Caco-2 (cell line): ENCODE data around the gene PLCB4. TPM values are rescaled to one million over a fixed set of nuclear protein-coding genes. Genes with fewer than 3 reads are reported as not detected.

ENCODE experiments used
- BruUV-seq: library from RNA; stranded (reverse); fragments of 400-500 nt; replicated peaks from 2 replicates; lab custom pipeline; 2021; lab: Mats Ljungman, UMichigan
- CTCF ChIA-PET: fragments of 300-600 bp; sonication (Branson Sonifier 250); formaldehyde crosslinking; loops from one replicate; lab custom pipeline; 2022; ENCODE audit warnings: antibody characterized with exemption; lab: Charles Lee
- POLR2A ChIA-PET: fragments of 300-600 bp; sonication (Branson Sonifier 250); formaldehyde crosslinking; loops from one replicate; lab custom pipeline; 2022; ENCODE audit warnings: antibody characterized with exemption; lab: Charles Lee
- DNase-seq, 2 experiments: peaks; one replicate each; pipeline versions ENCODE4 v3.0.0 to v3.0.0-alpha.2; 2020 to 2022
- H3K27me3 ChIP-seq: replicated peaks from 2 replicates; pipeline ENCODE4 v1.6.0; 2011; ENCODE audit warnings: low read length; ENCODE audit not compliant: control insufficient read depth, insufficient read depth
- H3K36me3 ChIP-seq: 2 replicates; pipeline ENCODE4 v1.5.1; 2011; ENCODE audit warnings: low read length; ENCODE audit not compliant: control insufficient read depth, insufficient read depth
- H3K4me1 ChIP-seq: fragments of 250-450 bp; sonication (Bioruptor Pico); 2 replicates; pipeline ENCODE4 v1.5.1; 2020; ENCODE audit warnings: mild to moderate bottlenecking
- H3K4me3 ChIP-seq: 2 replicates; pipeline ENCODE4 v1.5.1; 2011; ENCODE audit warnings: low read depth, mild to moderate bottlenecking, control low read depth, low read length
- H3K9me3 ChIP-seq: fragments of 250-450 bp; sonication (Bioruptor Pico); 2 replicates; pipeline ENCODE4 v1.5.1; 2020; ENCODE audit warnings: mild to moderate bottlenecking, moderate library complexity
- H3K27ac Mint-ChIP-seq: one replicate; pipeline ENCODE4 v1.8.0; 2022; ENCODE audit warnings: mixed read lengths; ENCODE audit not compliant: unreplicated experiment
- H3K27me3 Mint-ChIP-seq: one replicate; pipeline ENCODE4 v1.8.0; 2022; ENCODE audit warnings: mixed read lengths; ENCODE audit not compliant: insufficient read depth, unreplicated experiment
- H3K36me3 Mint-ChIP-seq: one replicate; pipeline ENCODE4 v1.8.0; 2022; ENCODE audit warnings: mild to moderate bottlenecking, mixed read lengths; ENCODE audit not compliant: insufficient read depth, unreplicated experiment
- H3K4me1 Mint-ChIP-seq: one replicate; pipeline ENCODE4 v1.8.0; 2022; ENCODE audit warnings: low read depth, mixed read lengths; ENCODE audit not compliant: unreplicated experiment
- H3K4me3 Mint-ChIP-seq: one replicate; pipeline ENCODE4 v1.8.0; 2022; ENCODE audit warnings: mild to moderate bottlenecking, moderate library complexity, mixed read lengths; ENCODE audit not compliant: unreplicated experiment
- H3K9me3 Mint-ChIP-seq: one replicate; pipeline ENCODE4 v1.8.0; 2022; ENCODE audit warnings: mixed read lengths; ENCODE audit not compliant: unreplicated experiment
- CTCF ChIP-seq, 2 experiments: fragments of 200-600 bp in 1 of 2; IDR thresholded peaks; 1 replicate in 1 of 2; 2 replicates in 1 of 2; pipeline versions ENCODE4 v1.5.1 to v1.8.0; 2011 to 2022; ENCODE audit warnings: antibody characterized with exemption in 1 of 2, control low read depth in 1 of 2, inconsistent platforms in 1 of 2, low read depth in 1 of 2, low read length in 1 of 2, mild to moderate bottlenecking in 1 of 2, moderate library complexity in 1 of 2; ENCODE audit not compliant: insufficient read depth in 1 of 2, severe bottlenecking in 1 of 2, unreplicated experiment in 1 of 2
- intact Hi-C: fragments of 100-400 bp; cut with micrococcal nuclease; formaldehyde crosslinking; loops from one replicate; pipeline ENCODE4 v1.10.0; 2022; ENCODE audit not compliant: unreplicated experiment
- total RNA-seq: library from RNA; stranded (reverse); gene quantifications from 2 replicates; pipeline ENCODE4 v1.2.3, GENCODE V29; 2022

Gene PLCB4
- total RNA-seq, 1 experiment from 2014 or later, result 3.0 TPM

GRCh38 chr20:9515741-9516233, 446.9 kb downstream of the PLCB4 start:
- peaks cover 19% of the 10 kb centered on the region for H3K27me3 Mint-ChIP-seq
- BruUV-seq, result no TSS peak
- no peak for TF ChIP-seq CTCF (IDR thresholded peaks at IDR 0.05; ENCODE audit: insufficient read depth in 1 of 2, low read depth in 1 of 2, low read length in 1 of 2, severe bottlenecking in 1 of 2, unreplicated experiment in 1 of 2)
- no peak overlapping the region for H3K4me3 ChIP-seq
- no peaks in the 10 kb centered on the region for H3K36me3 ChIP-seq
- no peak overlapping the region for H3K4me3 Mint-ChIP-seq
- intact Hi-C loops, result no loop called here
- no peaks in the 10 kb centered on the region for H3K4me1 Mint-ChIP-seq
- H3K9me3 ChIP-seq, result no peaks in the 10 kb centered on the region
- no peak for DNase-seq
- CTCF ChIA-PET, result no interaction called here
- no peak overlapping the region for H3K27ac Mint-ChIP-seq
- H3K4me1 ChIP-seq, result no peaks in the 10 kb centered on the region
- H3K36me3 Mint-ChIP-seq, result no peaks in the 10 kb centered on the region
- H3K27me3 ChIP-seq, result no peaks in the 10 kb centered on the region
- POLR2A ChIA-PET, result no interaction called here
- no peaks in the 10 kb centered on the region for H3K9me3 Mint-ChIP-seq

GRCh38 chr20:9516234-9516871, 447.5 kb downstream of the PLCB4 start:
- Histone ChIP-seq H3K4me3 (no peak overlapping the region), H3K9me3 (no peaks in the 10 kb centered on the region), H3K27me3 (no peaks in the 10 kb centered on the region), H3K36me3 (no peaks in the 10 kb centered on the region), H3K4me1 (no peaks in the 10 kb centered on the region)
- Mint-ChIP-seq H3K27ac (no peak overlapping the region), H3K9me3 (no peaks in the 10 kb centered on the region), H3K36me3 (no peaks in the 10 kb centered on the region), H3K4me3 (no peak overlapping the region), H3K4me1 (no peaks in the 10 kb centered on the region), H3K27me3 (peaks cover 19% of the 10 kb centered on the region)
- no peak for DNase-seq
- intact Hi-C loops, result no loop called here
- TF ChIP-seq CTCF (IDR thresholded peaks at IDR 0.05; ENCODE audit: insufficient read depth in 1 of 2, low read depth in 1 of 2, low read length in 1 of 2, severe bottlenecking in 1 of 2, unreplicated experiment in 1 of 2), result no peak
- BruUV-seq, result no TSS peak
- ChIA-PET CTCF (no interaction called here), POLR2A (no interaction called here)

GRCh38 chr20:9517297-9518162, 448.6 kb downstream of the PLCB4 start:
- Mint-ChIP-seq H3K4me1 (no peaks in the 10 kb centered on the region), H3K36me3 (no peaks in the 10 kb centered on the region), H3K27me3 (peaks cover 16% of the 10 kb centered on the region), H3K9me3 (no peaks in the 10 kb centered on the region), H3K27ac (no peak overlapping the region), H3K4me3 (no peak overlapping the region)
- DNase-seq, result no peak
- H3K4me3 ChIP-seq, result no peak overlapping the region
- no peaks in the 10 kb centered on the region for H3K4me1 ChIP-seq
- BruUV-seq, result no TSS peak
- no peak for TF ChIP-seq CTCF (IDR thresholded peaks at IDR 0.05; ENCODE audit: insufficient read depth in 1 of 2, low read depth in 1 of 2, low read length in 1 of 2, severe bottlenecking in 1 of 2, unreplicated experiment in 1 of 2)
- no peaks in the 10 kb centered on the region for H3K36me3 ChIP-seq
- no peaks in the 10 kb centered on the region for H3K27me3 ChIP-seq
- intact Hi-C loops, result no loop called here
- POLR2A ChIA-PET, result no interaction called here
- no peaks in the 10 kb centered on the region for H3K9me3 ChIP-seq
- CTCF ChIA-PET, result no interaction called here
